Central memory CD8-positive, alpha-beta T cell (primary cell): ENCODE measurements around the gene CYTH1.

Experiments used
- ATAC-seq: fragments of 150-1000 bp; cut with Tn5 transposase; replicated peaks from 2 replicates; pipeline ENCODE4 v1.10.0; 2022; ENCODE audit warnings: mild to moderate bottlenecking, moderate FRiP score, moderate number of reproducible peaks; ENCODE audit not compliant: poor library complexity, severe bottlenecking; ENCODE audit errors: extremely low read depth
- DNase-seq, 2 donors: peaks; one replicate each; pipeline ENCODE4 v3.0.0; 2021; ENCODE audit warnings: low spot score in 2 of 2
- H3K27ac Mint-ChIP-seq: one replicate; pipeline ENCODE4 v1.8.0; 2022; ENCODE audit warnings: low read depth, mild to moderate bottlenecking, moderate library complexity, mixed read lengths
- H3K27me3 Mint-ChIP-seq: one replicate; pipeline ENCODE4 v1.8.0; 2022; ENCODE audit warnings: mixed read lengths
- H3K36me3 Mint-ChIP-seq: one replicate; pipeline ENCODE4 v1.8.0; 2022; ENCODE audit warnings: mild to moderate bottlenecking, moderate library complexity, mixed read lengths; ENCODE audit not compliant: insufficient read depth
- H3K4me1 Mint-ChIP-seq: one replicate; pipeline ENCODE4 v1.8.0; 2022; ENCODE audit warnings: mixed read lengths
- H3K4me3 Mint-ChIP-seq: one replicate; pipeline ENCODE4 v1.8.0; 2022; ENCODE audit warnings: mild to moderate bottlenecking, moderate library complexity, mixed read lengths
- H3K9me3 Mint-ChIP-seq: one replicate; pipeline ENCODE4 v1.8.0; 2022; ENCODE audit warnings: mixed read lengths

Gene CYTH1

DNA sequence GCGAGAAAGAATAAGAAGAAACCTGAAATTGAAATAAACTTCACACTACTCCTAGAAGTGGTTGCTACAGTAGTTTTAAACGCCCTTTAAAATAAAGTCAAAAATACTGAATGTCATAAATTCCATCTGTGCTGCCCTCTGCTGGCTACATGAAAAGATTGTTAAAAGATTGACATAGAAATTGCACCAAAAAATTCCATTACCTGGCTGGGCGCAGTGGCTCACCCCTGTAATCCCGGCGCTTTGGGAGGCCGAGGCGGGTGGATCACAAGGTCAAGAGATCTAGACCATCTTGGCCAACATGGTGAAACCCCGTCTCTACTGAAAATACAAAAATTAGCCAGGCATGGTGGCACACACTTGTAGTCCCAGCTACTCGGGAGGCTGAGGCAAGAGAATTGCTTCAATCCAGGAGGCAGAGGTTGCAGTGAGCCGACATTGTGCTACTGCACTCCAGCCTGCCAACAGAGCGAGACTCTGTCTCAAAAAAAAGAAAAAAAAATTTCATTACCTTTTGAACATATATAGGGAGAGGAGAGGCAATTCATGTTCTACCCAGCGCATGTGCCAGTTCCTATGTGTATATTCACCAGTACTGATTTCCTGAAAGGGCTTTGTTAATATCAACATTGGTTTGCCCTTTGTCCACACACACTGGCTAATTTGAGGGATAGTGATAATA lies 36.5 kb downstream of the CYTH1 start:
- DNase-seq (peak in 1 of 2 donors; percentile 24), ATAC-seq (no peak)
- Mint-ChIP-seq H3K9me3 (no peaks in the 10 kb centered on the region), H3K27me3 (no peaks in the 10 kb centered on the region), H3K36me3 (peaks cover 42% of the 10 kb centered on the region), H3K4me1 (peaks cover 89% of the 10 kb centered on the region), H3K27ac (peak overlapping the region; percentile 77), H3K4me3 (peak overlapping the region; percentile 70)

- no peak for DNase-seq
- peaks cover 88% of the 10 kb centered on the region for H3K4me1 Mint-ChIP-seq
- H3K27me3 Mint-ChIP-seq = no peaks in the 10 kb centered on the region
- H3K9me3 Mint-ChIP-seq = no peaks in the 10 kb centered on the region
- H3K36me3 Mint-ChIP-seq = peaks cover 40% of the 10 kb centered on the region
- no peak overlapping the region for H3K27ac Mint-ChIP-seq
- no peak for ATAC-seq
- H3K4me3 Mint-ChIP-seq = peak overlapping the region; percentile 3
These were observed 39.2 kb downstream of the CYTH1 start for GRCh38 chr17:78742901-78743300.

DNA sequence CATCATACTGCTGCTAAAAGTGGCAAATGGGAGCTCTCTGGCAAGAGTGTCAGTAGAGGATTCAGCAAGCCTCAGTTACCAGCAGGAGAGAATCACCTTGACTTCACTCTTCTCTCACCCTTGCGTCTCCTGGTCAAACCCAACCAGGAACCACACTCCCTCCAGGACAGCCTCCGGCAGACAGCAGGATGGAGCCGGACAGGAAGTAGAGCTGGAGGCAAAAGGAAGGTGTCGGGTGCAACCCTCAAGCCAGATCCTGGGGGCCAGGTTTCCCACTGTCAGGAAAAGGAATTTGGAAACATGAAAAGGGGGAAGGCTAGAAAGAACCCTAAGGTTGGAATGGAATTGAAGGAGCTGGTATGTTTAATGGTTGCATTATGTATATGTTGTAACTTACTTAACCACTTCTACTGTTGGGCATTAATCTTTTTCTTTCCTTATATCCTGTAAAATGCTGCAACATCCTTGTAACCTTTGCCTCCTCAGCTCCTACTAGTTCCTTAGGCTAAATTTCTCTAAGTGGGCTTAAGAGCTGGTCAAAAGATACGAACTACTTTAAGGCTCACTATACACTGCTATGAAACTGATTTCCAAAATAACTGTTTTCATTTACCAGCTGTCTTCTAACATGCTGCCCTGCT lies 40.3 kb downstream of the CYTH1 start:
- H3K36me3 Mint-ChIP-seq = peaks cover 44% of the 10 kb centered on the region

DNA sequence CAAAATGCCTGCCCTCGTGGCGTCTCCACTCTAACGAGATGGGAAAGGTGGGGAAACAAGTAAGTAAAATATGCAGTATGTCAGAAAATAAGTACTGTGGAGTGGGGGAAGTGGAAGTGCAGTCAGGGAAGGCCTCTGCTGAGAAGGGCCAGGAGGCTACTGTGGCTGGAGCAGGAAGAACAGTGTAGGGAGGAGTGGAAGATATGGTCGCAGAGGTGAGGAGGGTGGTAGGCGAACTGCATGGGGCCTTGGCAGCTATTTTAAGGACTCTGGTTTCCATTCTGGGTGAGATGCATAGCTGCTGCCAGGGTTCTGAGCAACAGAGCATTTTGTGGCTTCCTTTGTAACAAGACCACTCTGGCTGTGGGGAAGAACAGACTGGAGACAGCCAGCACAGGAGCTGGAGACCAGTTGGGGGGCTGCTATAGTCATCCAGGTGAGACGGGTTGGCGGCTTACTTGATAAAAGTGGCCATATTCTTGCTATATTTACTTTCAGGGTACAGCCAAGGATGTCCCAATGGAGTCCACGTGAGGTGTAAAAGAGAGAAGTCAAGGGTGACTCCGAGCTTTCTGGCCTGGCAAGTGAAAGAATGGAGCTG lies 42.6 kb downstream of the CYTH1 start:
- ATAC-seq (no peak), DNase-seq (no peak)
- Mint-ChIP-seq H3K27me3 (no peaks in the 10 kb centered on the region), H3K4me1 (peaks cover 88% of the 10 kb centered on the region), H3K27ac (peak overlapping the region; percentile 70), H3K4me3 (peak overlapping the region; percentile 25), H3K9me3 (no peaks in the 10 kb centered on the region), H3K36me3 (peaks cover 43% of the 10 kb centered on the region)

More for the DNA sequence above, 40.3 kb downstream of the CYTH1 start:
- Mint-ChIP-seq H3K27me3 (no peaks in the 10 kb centered on the region), H3K27ac (peak overlapping the region; percentile 85), H3K4me1 (peaks cover 88% of the 10 kb centered on the region), H3K4me3 (peak overlapping the region; percentile 69), H3K9me3 (no peaks in the 10 kb centered on the region)
- ATAC-seq (no peak), DNase-seq (no peak)

DNA sequence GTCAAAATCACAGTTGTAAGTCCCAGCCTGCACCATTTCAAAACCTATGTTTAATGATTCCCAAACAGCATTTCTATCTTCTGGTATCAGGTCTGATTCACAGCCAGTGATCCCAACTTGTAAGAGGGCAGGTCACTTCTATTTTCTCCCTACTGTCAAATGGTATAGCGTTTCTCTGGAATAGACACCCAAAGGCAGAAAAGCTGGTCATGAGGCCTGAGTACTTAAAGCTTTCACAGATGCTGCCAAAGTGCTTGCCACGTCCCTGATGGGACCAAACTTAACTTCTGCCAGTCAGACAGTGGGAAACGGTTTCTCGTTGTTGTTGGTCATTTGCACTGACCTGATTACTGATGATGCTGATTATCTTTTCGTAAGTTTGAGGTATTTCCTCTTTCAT lies 43.4 kb downstream of the CYTH1 start:
- Mint-ChIP-seq H3K36me3 (peaks cover 40% of the 10 kb centered on the region), H3K4me3 (no peak overlapping the region), H3K27ac (peak overlapping the region; percentile 93), H3K27me3 (no peaks in the 10 kb centered on the region), H3K4me1 (peaks cover 85% of the 10 kb centered on the region), H3K9me3 (no peaks in the 10 kb centered on the region)
- no peak for DNase-seq
- ATAC-seq = no peak

GRCh38 chr17:78738278-78738677 lies 43.8 kb downstream of the CYTH1 start:
- Mint-ChIP-seq H3K4me3 (peak overlapping the region; percentile 85), H3K27me3 (no peaks in the 10 kb centered on the region), H3K27ac (peak overlapping the region; percentile 93), H3K4me1 (peaks cover 85% of the 10 kb centered on the region), H3K9me3 (no peaks in the 10 kb centered on the region), H3K36me3 (peaks cover 40% of the 10 kb centered on the region)
- DNase-seq (no peak), ATAC-seq (no peak)

DNA sequence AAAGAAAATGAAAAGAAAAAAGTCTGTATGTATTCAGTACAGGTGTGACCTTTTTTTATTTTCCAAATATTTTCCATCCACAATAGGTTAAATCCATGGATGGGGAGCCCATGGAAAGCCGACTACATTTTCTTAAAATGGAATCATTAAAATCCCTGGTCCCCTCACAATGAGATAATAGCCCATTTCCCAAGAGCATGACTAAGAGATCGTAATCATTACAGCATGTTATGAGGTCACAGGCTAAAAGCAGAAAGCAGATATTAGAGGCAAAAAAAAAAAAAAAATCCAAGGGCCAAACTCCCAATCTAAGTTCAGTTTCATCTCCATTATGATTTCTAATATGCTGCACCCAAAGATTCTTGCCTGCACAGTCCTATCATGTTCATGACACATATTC lies 44.7 kb downstream of the CYTH1 start:
- peak overlapping the region; percentile 85 for H3K4me3 Mint-ChIP-seq
- no peaks in the 10 kb centered on the region for H3K27me3 Mint-ChIP-seq
- H3K36me3 Mint-ChIP-seq = peaks cover 37% of the 10 kb centered on the region
- ATAC-seq (no peak), DNase-seq (no peak)
- peaks cover 85% of the 10 kb centered on the region for H3K4me1 Mint-ChIP-seq
- no peaks in the 10 kb centered on the region for H3K9me3 Mint-ChIP-seq
- H3K27ac Mint-ChIP-seq = peak overlapping the region; percentile 93

DNA sequence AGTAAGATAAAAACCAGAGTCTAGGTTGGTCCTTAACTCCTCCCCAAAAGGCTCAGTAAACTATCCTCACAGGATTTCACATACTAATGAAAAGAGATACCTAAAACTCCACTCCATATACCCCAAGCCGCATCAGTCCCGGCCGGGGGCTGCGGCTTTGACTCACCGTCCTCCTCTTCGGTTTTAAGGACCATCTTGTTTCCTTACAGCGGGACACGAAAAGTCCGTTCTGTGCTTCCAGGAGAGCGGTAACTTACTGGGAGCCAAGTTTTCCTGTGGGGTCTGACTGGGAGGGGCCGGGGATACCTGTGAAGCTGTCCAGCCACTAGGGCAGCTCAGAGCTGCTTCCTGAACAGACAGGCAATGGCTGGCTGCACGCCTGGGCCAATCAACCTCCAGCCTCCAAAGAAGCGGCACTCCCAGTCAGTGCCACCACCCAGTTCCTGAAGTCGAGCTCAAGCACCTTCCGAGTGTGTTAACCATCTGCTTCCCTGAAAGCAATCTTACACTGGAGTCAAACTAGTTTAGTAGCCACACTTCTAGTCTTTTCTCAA lies 45.5 kb downstream of the CYTH1 start:
- peak overlapping the region; percentile 93 for H3K27ac Mint-ChIP-seq
- H3K4me3 Mint-ChIP-seq = peak overlapping the region; percentile 85
- H3K27me3 Mint-ChIP-seq = no peaks in the 10 kb centered on the region
- no peaks in the 10 kb centered on the region for H3K9me3 Mint-ChIP-seq
- peaks cover 84% of the 10 kb centered on the region for H3K4me1 Mint-ChIP-seq
- DNase-seq = peak in 1 of 2 donors; percentile 54
- H3K36me3 Mint-ChIP-seq = peaks cover 39% of the 10 kb centered on the region
- peak; percentile 87 for ATAC-seq

DNA sequence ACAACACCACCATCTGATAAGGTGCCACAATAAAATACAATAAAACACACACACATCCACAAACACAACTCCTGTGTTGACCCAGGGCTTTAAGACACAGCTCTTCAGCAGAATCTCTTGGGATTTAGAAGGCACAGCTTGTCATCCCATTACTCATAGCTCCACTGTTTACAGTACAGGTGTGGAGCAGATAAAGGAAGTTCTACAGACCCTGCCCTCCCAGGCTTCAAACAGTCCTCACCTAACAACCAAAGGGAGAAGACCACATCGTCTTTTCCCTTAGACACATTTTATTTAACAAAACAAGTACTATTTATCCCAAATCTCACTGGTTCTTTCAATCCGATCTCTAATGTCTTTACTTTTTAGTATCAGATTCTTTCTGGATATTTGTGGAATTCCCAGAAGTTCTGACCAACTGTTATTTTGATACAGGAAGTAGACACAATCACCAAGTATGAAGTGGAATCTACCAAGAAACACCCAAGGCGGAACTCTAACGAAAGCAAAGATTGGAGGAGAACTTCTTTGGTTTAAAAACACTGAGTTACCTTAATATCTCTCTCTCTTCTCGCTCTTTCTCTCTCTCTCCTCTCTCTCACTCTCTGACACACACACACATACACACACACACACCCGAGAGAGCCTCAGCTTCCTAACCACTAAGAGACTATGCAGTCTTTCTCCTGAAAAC lies 46.1 kb downstream of the CYTH1 start:
- H3K27me3 Mint-ChIP-seq = no peaks in the 10 kb centered on the region
- peaks cover 85% of the 10 kb centered on the region for H3K4me1 Mint-ChIP-seq
- no peaks in the 10 kb centered on the region for H3K9me3 Mint-ChIP-seq
- H3K36me3 Mint-ChIP-seq = peaks cover 40% of the 10 kb centered on the region
- DNase-seq (peak in 1 of 2 donors; percentile 30), ATAC-seq (peak; percentile 45)
- H3K27ac Mint-ChIP-seq = peak overlapping the region; percentile 93
- H3K4me3 Mint-ChIP-seq = peak overlapping the region; percentile 85

DNA sequence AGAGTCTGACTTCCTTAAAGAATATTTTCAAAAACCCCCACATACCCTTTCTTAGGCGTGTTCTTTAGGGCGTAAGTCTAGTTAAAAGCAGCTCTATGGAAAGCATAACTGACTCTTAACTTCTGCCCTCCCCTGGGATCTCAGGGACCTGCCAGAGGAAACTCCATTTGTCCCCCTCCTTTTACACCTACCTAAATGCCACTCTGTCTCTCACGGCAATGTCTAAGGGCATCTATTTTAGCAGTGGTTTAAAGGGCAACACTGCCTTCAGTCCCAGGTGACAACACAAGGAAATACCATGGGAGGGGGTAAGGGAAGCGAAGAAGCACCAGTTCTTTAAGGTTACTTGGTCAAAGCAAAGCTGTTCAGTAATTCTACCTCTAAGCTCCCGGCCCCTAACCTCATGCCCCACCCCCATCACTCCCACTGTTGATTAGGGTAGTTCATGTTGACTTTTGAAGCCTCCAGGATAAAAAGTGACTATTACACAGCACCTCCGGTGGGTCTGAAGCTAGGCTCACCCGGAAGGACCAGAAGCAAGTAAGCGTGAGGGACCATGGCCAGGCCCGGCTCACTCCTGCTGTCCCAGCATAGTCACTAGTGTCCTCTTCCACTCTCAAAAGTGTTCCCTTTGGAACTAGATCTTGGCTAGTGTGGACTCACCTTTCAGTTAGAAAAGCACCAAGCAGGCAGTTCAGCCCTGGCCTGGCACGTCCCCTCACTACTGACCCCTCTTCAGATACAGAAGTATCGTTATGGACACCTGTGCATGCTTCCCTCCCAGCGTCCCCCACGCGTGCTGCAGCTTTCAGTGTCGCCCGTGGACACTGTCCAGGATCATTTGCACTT lies 47.1 kb downstream of the CYTH1 start:
- peaks cover 38% of the 10 kb centered on the region for H3K36me3 Mint-ChIP-seq
- H3K4me3 Mint-ChIP-seq = peak overlapping the region; percentile 85
- peak overlapping the region; percentile 93 for H3K27ac Mint-ChIP-seq
- no peak for ATAC-seq
- H3K27me3 Mint-ChIP-seq = no peaks in the 10 kb centered on the region
- peaks cover 81% of the 10 kb centered on the region for H3K4me1 Mint-ChIP-seq
- no peaks in the 10 kb centered on the region for H3K9me3 Mint-ChIP-seq
- DNase-seq = no peak

GRCh38 chr17:78732354-78732753 lies 49.7 kb downstream of the CYTH1 start:
- H3K36me3 Mint-ChIP-seq = peaks cover 37% of the 10 kb centered on the region
- peak overlapping the region; percentile 39 for H3K4me3 Mint-ChIP-seq
- peaks cover 84% of the 10 kb centered on the region for H3K4me1 Mint-ChIP-seq
- no peak for ATAC-seq
- no peaks in the 10 kb centered on the region for H3K27me3 Mint-ChIP-seq
- DNase-seq = no peak
- H3K9me3 Mint-ChIP-seq = no peaks in the 10 kb centered on the region
- peak overlapping the region; percentile 39 for H3K27ac Mint-ChIP-seq

DNA sequence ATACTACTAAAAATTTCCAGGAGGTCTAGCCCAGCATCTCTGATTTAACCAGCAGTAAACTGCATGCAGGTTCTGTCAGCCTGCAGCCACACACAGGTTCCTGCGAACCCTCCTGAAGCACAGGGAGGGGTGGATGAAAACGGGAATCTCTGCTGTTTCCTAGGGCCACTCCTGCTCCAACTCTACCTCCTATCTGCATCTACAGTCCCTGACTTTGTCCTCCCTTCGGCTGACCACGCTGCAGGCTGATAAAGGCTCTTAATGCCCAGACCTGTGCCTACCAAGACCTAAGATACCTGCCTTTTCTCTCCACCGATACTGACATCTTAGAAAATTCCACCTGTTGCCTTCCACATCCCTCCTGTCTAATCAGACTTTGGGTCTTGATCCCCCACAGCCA lies 50.2 kb downstream of the CYTH1 start:
- H3K9me3 Mint-ChIP-seq = no peaks in the 10 kb centered on the region
- no peak for ATAC-seq
- no peaks in the 10 kb centered on the region for H3K27me3 Mint-ChIP-seq
- peak overlapping the region; percentile 39 for H3K4me3 Mint-ChIP-seq
- H3K36me3 Mint-ChIP-seq = peaks cover 39% of the 10 kb centered on the region
- H3K27ac Mint-ChIP-seq = no peak overlapping the region
- peaks cover 84% of the 10 kb centered on the region for H3K4me1 Mint-ChIP-seq
- DNase-seq = no peak
